G401.6 (cell line): ENCODE data around the gene LRSAM1.
"Not testable (repeated sequence)": the region's sequence is repeated elsewhere in the genome, so short reads cannot be mapped to it uniquely, and the experiment has no call there.

Experiments
- FAIRE-seq: peaks from 2 replicates; lab custom pipeline; 2012; peaks lifted over from hg19 to GRCh38; lab: Jason Lieb, UNC

LRSAM1 gene

DNA sequence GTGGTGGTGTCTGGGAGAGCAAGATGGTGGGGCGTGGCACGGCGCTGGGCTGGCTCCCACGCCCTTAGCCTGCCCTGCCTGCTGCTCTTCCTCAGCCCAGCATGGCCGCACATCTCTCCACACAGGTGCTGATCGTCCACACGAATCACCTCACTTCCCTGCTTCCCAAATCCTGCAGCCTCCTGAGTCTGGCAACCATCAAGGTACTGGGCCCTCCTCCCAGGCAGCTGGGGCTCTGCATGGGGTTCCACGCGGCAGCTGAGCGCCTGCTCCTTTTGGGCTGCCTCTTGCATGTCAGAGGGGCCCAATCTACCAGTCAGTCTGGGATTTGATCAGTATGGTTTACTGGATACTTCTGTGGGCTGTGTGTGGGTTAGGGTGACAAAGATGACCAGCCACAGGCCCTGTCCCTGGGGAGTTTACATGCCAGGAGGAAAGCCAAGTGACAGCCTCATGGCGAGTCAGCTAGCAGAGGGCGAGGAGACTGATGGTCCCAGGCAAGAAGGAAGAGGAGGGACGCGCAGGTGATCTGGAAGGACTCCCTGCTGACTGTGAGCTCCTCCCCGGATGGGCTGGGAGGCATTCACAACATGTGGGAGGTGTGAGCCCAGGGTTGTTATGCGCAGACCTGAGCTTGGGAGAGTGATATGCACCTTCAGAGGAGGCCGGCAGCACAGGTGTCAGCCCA is 6.0 kb downstream of the LRSAM1 start:
- FAIRE-seq: no peak

DNA sequence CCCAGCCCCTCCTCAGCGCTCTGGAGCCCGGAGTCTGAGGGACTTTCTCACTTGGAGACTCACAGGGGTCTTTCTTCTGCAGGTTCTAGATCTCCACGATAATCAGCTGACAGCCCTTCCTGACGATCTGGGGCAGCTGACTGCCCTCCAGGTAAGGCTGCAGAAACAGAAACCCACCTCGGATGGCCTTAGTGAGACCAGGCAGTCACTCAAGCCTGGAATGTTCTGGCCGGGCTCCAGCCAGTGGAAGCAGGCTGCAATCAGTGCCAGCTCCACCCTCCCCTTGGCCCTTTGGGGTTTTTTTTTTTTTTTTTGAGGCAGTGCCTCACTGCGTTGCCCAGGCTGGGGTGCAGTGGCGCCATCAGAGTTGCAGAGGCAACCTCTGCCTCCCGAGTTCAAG is 7.6 kb downstream of the LRSAM1 start:
- FAIRE-seq: no peak

- FAIRE-seq: no peak
Observed at GRCh38 chr9:127463382-127463781, 12.1 kb downstream of the LRSAM1 start.

- no peak for FAIRE-seq
Observed at GRCh38 chr9:127463911-127464310, 12.6 kb downstream of the LRSAM1 start.

DNA sequence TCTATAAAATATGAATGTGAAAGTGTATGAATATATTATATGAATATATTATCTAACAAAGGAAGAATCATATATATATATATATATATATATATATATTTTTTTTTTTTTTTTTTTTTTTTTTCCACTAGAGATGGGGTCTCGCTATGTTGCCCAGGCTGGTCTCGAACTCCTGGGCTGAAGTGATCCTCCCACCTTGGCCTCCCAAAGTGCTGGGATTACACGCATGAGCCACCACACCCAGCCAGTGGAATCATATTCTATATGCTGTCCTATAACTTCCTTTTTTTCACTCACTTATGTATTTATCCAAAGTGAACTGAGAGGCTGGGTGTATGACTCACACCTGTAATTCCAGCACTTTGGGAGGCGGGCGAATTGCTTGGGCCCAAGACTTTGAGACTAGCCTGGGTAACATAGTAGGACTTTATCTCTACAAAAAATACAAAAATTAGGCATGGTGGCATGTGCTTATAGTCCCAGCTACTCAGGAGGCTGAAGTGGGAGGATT is 15.2 kb downstream of the LRSAM1 start:
- FAIRE-seq: not testable (repeated sequence)

GRCh38 chr9:127467621-127468020 is 16.3 kb downstream of the LRSAM1 start:
- no peak for FAIRE-seq

DNA sequence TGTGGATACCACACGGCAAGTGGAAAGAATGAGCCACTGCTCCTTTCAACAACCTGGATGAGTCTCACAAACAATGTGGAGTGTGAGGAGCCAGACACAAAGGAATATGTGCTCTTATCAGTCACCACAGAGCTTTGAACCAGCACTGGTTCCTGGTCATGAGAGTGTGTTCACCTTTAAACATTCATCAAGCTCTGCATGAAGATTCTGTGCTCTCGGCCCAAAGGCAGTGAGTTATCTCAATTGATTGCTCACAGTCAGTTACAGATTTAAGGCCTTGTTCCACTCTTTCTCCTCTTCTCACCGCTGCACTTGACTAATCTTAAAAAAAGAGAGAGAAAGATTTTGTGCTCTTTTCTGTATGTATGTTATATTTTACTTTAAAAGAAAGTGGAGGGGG is 19.4 kb downstream of the LRSAM1 start:
- no peak for FAIRE-seq

DNA sequence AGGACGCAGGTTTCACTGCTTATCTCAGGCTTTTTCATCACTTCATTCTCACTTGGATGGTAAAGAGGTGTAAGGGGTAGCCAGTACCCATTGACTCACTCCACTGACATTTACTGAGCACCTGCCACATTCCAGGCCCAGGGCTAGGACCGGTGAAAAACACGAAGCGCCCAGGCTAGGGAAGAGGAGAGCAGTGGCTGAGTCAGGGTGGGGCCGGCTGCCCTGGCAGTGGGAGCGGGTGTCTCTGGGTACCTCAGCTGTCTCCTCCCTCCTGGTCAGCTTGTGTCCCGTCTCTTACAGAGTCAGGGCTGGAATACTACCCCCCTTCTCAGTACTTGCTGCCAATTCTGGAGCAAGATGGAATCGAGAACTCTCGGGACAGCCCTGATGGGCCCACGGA is 22.2 kb downstream of the LRSAM1 start:
- FAIRE-seq: no peak

- FAIRE-seq: no peak
Observed at GRCh38 chr9:127473932-127474331, 22.6 kb downstream of the LRSAM1 start.

- FAIRE-seq: no peak
Observed at GRCh38 chr9:127474592-127474991, 23.3 kb downstream of the LRSAM1 start.

DNA sequence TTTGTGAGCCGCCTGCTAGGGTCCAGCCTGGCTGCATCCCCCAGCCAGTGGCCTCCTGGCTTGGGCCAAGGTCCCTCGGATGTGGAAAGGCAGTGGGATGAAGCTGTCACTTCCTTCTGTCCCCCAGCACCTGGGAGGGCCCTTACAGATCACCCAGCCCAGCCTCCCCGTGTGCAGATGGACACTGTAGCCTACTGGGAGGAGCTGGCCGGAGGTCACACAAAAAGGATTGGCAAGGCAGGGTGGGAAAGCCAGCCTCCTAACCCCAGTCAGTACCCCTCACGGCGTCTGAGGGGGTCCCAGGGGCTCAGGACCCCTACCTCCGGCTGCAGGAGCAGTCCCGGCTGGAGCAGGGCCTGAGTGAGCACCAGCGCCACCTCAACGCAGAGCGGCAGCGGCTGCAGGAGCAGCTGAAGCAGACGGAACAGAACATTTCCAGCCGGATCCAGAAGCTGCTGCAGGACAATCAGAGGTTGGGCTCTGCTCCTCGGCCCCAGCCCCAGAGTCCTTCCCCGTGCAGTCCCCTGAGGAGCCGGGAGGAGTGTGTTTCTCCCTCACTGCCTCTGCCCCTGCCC is 28.3 kb downstream of the LRSAM1 start:
- no peak for FAIRE-seq

GRCh38 chr9:127482662-127483061 is 31.4 kb downstream of the LRSAM1 start:
- no peak for FAIRE-seq

- no peak for FAIRE-seq
Observed at GRCh38 chr9:127485995-127486394, 34.7 kb downstream of the LRSAM1 start.

- FAIRE-seq: no peak
Observed at GRCh38 chr9:127488946-127489345, 37.6 kb downstream of the LRSAM1 start.

DNA sequence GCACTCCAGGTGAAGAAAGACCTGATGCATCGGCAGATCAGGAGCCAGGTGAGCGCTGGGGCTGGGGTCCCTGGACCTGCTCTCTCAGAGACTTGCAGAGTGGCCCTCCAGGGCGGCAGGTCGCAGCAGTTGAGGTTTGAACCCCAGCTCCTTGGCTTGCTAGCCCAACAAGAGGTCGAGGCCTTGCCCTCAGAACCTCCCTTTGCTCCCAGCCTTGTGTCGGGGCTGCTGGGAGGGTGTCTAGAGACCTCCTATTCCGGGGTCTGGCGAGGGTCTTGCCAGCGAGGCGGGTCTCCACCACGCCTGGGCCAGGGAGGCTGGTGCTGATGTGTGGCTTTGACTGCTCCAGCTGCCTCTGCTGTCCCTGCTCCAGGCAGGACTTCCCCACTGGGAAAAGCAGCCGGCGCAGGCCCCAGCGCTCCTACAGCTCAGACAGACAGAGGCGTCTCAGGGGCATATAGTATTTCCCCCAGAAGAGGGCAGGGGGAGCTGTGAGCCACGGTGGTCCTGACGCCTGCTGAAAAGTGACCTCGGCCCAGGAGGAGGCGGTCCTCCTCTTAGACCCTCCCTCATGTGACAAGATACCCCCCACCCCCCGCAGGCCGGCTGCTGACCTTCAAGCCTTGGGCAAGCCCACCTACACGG is 38.3 kb downstream of the LRSAM1 start:
- FAIRE-seq: no peak

DNA sequence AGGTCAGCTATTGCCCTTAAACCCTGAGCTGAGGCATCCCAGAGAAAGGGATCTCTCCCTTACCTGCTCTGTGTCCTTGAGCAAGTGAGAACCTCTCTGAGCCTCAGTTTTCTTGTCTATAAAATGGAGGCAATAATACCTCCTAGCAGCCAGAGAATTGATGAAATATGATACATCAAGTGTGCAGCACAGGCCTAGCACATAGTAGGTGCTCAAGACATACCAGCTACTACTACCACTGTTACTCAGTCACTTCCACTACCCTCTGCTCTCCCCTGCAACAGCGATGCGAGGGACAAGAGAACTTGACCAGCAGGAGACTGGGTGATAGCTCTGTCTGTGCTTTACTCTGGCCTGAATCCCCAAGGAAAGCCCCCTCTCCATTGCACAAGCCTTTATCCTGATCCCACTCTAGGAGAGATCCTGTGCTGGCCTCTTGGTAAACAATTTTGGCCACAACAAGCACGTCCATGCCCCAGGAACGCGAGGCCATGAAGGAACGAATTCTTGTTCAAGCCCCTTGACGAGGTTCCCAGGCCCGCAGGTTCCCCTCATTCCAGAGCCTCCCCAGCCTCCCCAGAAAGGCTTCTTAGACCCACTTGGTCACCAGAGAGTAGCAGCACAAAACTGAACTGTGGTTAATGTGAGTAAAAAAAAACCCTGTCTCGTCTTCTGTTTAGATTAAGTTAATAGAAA is 39.4 kb downstream of the LRSAM1 start:
- FAIRE-seq: no peak

- FAIRE-seq: no peak
Observed at GRCh38 chr9:127491516-127491915, 40.2 kb downstream of the LRSAM1 start.

DNA sequence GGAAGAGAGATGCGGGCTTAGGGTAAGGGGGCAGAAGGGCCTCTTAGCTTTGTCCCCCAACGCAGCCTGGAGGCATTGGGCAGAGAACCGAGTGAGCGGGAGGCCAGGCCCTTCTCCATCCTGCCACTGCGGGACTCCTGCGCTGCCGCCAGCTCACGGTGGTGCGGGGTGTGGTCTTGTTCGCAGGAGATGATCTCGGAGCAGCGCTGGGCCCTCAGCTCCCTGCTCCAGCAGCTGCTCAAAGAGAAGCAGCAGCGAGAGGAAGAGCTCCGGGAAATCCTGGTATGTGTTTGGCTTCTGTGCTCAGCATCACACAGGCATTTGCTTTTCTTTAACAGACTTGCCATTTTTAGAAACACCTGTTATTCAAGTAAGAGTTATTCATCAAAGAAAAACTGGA is 41.3 kb downstream of the LRSAM1 start:
- FAIRE-seq: no peak

- FAIRE-seq: no peak
Observed at GRCh38 chr9:127493592-127494303, 42.4 kb downstream of the LRSAM1 start.

- FAIRE-seq: no peak
Observed at GRCh38 chr9:127494304-127494702, 43.0 kb downstream of the LRSAM1 start.

DNA sequence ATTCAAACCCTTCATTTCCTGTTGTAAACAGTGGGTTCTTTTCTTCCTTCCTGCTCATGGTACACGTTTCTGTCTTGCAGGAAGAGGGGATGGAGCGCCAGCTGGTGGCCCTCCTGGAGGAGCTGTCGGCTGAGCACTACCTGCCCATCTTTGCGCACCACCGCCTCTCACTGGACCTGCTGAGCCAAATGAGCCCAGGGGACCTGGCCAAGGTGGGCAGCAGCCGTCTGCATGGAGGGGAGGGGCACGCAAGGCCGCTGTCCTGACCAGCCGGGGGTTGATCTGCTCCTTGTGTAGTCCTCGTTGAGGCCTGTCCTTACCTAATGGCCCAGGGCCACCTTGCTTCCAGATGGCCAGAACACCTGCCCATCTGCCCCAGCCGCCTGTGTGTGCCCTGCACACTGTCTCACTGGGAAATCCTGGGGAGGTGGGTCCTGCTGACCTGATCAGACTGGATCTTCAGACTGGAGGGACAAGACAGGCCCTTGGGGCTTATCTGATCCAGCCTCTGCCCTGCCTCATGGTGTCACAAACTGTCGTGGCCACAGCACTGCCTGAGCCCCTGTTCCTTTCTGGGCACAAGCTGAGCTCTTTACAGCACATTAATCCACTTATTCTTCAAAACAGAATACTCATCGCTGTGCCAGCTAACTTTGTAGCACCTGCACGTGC is 44.7 kb downstream of the LRSAM1 start:
- FAIRE-seq: no peak

GRCh38 chr9:127496974-127497373 is 45.7 kb downstream of the LRSAM1 start:
- FAIRE-seq: no peak
